ENCODE measurements around the gene FAM151A.

GRCh38 chr1:54667797-54668196 is 44.5 kb upstream of the FAM151A start:
- TF ChIP-seq POLR2A (IDR thresholded peaks at IDR 0.05) = no peak
- TF ChIP-seq CTCF (IDR thresholded peaks at IDR 0.05) = no peak

Measured in adrenal gland (tissue), 5 donors.